GM12878 (cell line): ENCODE results near the gene NAV1.

Source experiments
- ATF7 ChIP-seq: fragments of 450-650 bp; IDR thresholded peaks from 2 replicates; pipeline ENCODE4 v1.6.1; 2016; ENCODE audit warnings: low read depth, mild to moderate bottlenecking
- CHD4 ChIP-seq: fragments of 200-600 bp; sonication (generic); IDR thresholded peaks from 2 replicates; pipeline ENCODE4 v1.6.1; 2016; ENCODE audit warnings: mild to moderate bottlenecking
- HCFC1 ChIP-seq: fragments of 150-350 bp; IDR thresholded peaks from 2 replicates; pipeline ENCODE4 v1.6.1; 2014; ENCODE audit warnings: low read length
- KAT2A ChIP-seq: conservative IDR thresholded peaks from 2 replicates; pipeline ENCODE4 v1.6.1; 2011; ENCODE audit warnings: low read depth, low read length; ENCODE audit not compliant: control insufficient read depth
- POLR2A ChIP-seq: IDR thresholded peaks from 2 replicates; pipeline ENCODE4 v1.6.1; 2011; ENCODE audit warnings: low read depth, mild to moderate bottlenecking, low read length
- RAD21 ChIP-seq: IDR thresholded peaks from 2 replicates; pipeline ENCODE4 v1.6.1; 2011; ENCODE audit warnings: mild to moderate bottlenecking, low read depth, low read length, moderate library complexity; ENCODE audit not compliant: insufficient read depth
- RBBP5 ChIP-seq: fragments of 200-600 bp; sonication (generic); conservative IDR thresholded peaks from 2 replicates; pipeline ENCODE4 v1.6.1; 2016
- SMC3 ChIP-seq: IDR thresholded peaks from 2 replicates; pipeline ENCODE4 v1.6.1; 2011; ENCODE audit warnings: low read length, improper control_type of control experiment, borderline replicate concordance
- SRF ChIP-seq, 2 experiments: IDR thresholded peaks; 2 replicates each; pipeline ENCODE4 v1.6.1; 2011; ENCODE audit warnings: low read depth in 2 of 2, low read length in 2 of 2, mild to moderate bottlenecking in 1 of 2, moderate library complexity in 1 of 2
- YY1 ChIP-seq: IDR thresholded peaks from 2 replicates; pipeline ENCODE4 v1.6.1; 2011; ENCODE audit warnings: low read depth, mild to moderate bottlenecking, low read length
- ZNF207 ChIP-seq: fragments of 450-650 bp; IDR thresholded peaks from 2 replicates; pipeline ENCODE4 v1.6.1; 2014; ENCODE audit warnings: antibody characterized with exemption, mild to moderate bottlenecking, borderline replicate concordance
- ZNF384 ChIP-seq: IDR thresholded peaks from 2 replicates; pipeline ENCODE4 v1.6.1; 2012; ENCODE audit warnings: low read depth, mild to moderate bottlenecking, low read length, improper control_type of control experiment, borderline replicate concordance
- TF ChIP-seq, protein P1 (sequence below), 3 experiments: IDR thresholded peaks in 2 of 3; conservative IDR thresholded peaks in 1 of 3; 2 replicates each; pipeline ENCODE4 v1.5.1; 2011; ENCODE audit warnings: low read depth in 3 of 3, low read length in 3 of 3, mild to moderate bottlenecking in 3 of 3, control low read depth in 2 of 3, moderate library complexity in 2 of 3, inconsistent platforms in 1 of 3, mixed read lengths in 1 of 3; ENCODE audit not compliant: control insufficient read depth in 2 of 3, insufficient read depth in 1 of 3; ENCODE audit errors: extremely low read depth in 1 of 3

DNA sequence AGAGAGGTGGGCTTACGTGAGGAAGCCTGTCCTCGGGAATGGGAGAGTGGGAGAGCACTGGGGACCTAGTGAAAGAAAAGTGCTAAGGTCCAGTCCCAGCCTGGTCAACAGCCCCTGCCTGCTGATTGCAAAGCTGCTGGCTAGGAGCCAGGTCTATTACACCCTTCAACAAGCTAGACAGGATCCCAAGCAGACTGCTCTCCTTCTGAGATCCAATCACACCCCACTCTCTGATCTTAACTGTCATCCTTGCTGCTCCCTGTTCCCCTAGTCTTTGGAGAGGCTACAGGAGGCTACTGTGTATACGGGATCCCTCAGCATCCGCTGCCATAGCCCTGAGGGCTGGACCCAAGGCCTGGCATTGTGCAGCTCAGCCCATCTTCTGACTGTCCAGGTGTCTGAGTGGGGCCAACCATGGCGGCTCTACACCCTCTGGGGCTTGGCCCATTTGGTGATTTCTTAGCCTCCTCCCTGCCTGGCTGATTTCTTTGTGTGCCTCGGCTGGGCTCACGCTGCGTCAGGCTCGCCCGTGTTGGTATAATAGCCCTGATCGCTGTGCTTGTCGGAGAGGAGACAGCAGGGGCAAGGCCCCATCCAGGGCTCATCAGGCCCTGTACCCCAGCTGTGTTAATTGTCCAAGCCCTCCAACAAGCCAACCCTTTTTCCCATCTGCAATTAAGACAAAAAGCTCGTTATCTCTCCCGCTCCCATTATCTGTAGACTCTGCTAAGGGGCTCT is 43.9 kb downstream of the NAV1 start:
- TF ChIP-seq ZNF207 = no peak
- no peak for TF ChIP-seq SMC3
- TF ChIP-seq POLR2A = no peak
- TF ChIP-seq RBBP5 = no peak
- TF ChIP-seq ZNF384 = no peak
- TF ChIP-seq, protein P1, sequence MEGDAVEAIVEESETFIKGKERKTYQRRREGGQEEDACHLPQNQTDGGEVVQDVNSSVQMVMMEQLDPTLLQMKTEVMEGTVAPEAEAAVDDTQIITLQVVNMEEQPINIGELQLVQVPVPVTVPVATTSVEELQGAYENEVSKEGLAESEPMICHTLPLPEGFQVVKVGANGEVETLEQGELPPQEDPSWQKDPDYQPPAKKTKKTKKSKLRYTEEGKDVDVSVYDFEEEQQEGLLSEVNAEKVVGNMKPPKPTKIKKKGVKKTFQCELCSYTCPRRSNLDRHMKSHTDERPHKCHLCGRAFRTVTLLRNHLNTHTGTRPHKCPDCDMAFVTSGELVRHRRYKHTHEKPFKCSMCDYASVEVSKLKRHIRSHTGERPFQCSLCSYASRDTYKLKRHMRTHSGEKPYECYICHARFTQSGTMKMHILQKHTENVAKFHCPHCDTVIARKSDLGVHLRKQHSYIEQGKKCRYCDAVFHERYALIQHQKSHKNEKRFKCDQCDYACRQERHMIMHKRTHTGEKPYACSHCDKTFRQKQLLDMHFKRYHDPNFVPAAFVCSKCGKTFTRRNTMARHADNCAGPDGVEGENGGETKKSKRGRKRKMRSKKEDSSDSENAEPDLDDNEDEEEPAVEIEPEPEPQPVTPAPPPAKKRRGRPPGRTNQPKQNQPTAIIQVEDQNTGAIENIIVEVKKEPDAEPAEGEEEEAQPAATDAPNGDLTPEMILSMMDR (IDR thresholded peaks at IDR 0.05 in 2 of 3, conservative IDR thresholded peaks at IDR 0.05 in 1 of 3; ENCODE audit: control insufficient read depth in 2 of 3, extremely low read depth in 1 of 3, insufficient read depth in 1 of 3, low read depth in 3 of 3, low read length in 3 of 3) = no peak
- no peak for TF ChIP-seq KAT2A
- TF ChIP-seq SRF (IDR thresholded peaks at IDR 0.05; ENCODE audit: low read depth in 2 of 2, low read length in 2 of 2) = no peak
- TF ChIP-seq HCFC1 = no peak
- no peak for TF ChIP-seq ATF7
- TF ChIP-seq RAD21 = no peak
- no peak for TF ChIP-seq CHD4
- TF ChIP-seq YY1 = no peak
